H9 (cell line): ENCODE data around the gene CACNB4. TPM values are rescaled to one million over a fixed set of nuclear protein-coding genes. Genes with fewer than 3 reads are reported as not detected.

Experiments used
- DNase-seq: peaks from one replicate; pipeline ENCODE4 v3.0.0-alpha.2; 2017
- H2AFZ ChIP-seq: one replicate; pipeline ENCODE4 v1.6.1; 2013; ENCODE audit warnings: mild to moderate bottlenecking, low read length, control low read depth, moderate library complexity
- H2AK5ac ChIP-seq: 2 replicates; pipeline ENCODE4 v1.6.1; 2013; ENCODE audit warnings: low read length, control low read depth, mixed read lengths; ENCODE audit not compliant: insufficient read length
- H2BK120ac ChIP-seq: one replicate; pipeline ENCODE4 v1.6.1; 2013; ENCODE audit warnings: low read depth, mild to moderate bottlenecking, low read length, control low read depth, inconsistent platforms; ENCODE audit not compliant: poor library complexity, severe bottlenecking
- H2BK12ac ChIP-seq: 2 replicates; pipeline ENCODE4 v1.6.1; 2013; ENCODE audit warnings: low read length, control low read depth, mixed read lengths, low read depth; ENCODE audit not compliant: insufficient read length
- H2BK15ac ChIP-seq: 2 replicates; pipeline ENCODE4 v1.6.1; 2013; ENCODE audit warnings: low read depth, low read length, control low read depth
- H2BK20ac ChIP-seq: one replicate; pipeline ENCODE4 v1.6.1; 2013; ENCODE audit warnings: low read depth, mild to moderate bottlenecking, low read length, control low read depth, inconsistent platforms; ENCODE audit not compliant: poor library complexity, severe bottlenecking
- H2BK5ac ChIP-seq: 2 replicates; pipeline ENCODE4 v1.6.1; 2013; ENCODE audit warnings: low read length, control low read depth, mixed read lengths; ENCODE audit not compliant: insufficient read length
- H3K14ac ChIP-seq: 2 replicates; pipeline ENCODE4 v1.6.1; 2013; ENCODE audit warnings: low read length, control low read depth; ENCODE audit not compliant: insufficient read depth
- H3K18ac ChIP-seq: 2 replicates; pipeline ENCODE4 v1.6.1; 2013; ENCODE audit warnings: low read depth, mild to moderate bottlenecking, mixed read lengths, low read length, control low read depth; ENCODE audit not compliant: insufficient read length
- H3K23ac ChIP-seq: 2 replicates; pipeline ENCODE4 v1.6.1; 2013; ENCODE audit warnings: low read length, control low read depth, mixed read lengths, low read depth; ENCODE audit not compliant: insufficient read length
- H3K23me2 ChIP-seq: 2 replicates; pipeline ENCODE4 v1.6.1; 2013; ENCODE audit warnings: low read depth, mild to moderate bottlenecking, mixed read lengths, low read length, control low read depth; ENCODE audit not compliant: insufficient read length, poor library complexity, severe bottlenecking
- H3K27ac ChIP-seq: 2 replicates; pipeline ENCODE4 v1.5.1; 2013; ENCODE audit warnings: low read length, control low read depth, mixed read lengths, low read depth; ENCODE audit not compliant: insufficient read length
- H3K27me3 ChIP-seq: 2 replicates; pipeline ENCODE4 v1.6.1; 2013; ENCODE audit warnings: low read length, control low read depth, inconsistent platforms; ENCODE audit not compliant: insufficient read depth
- H3K4ac ChIP-seq: 2 replicates; pipeline ENCODE4 v1.6.1; 2013; ENCODE audit warnings: low read depth, mild to moderate bottlenecking, control low read depth, inconsistent platforms, low read length, moderate library complexity
- H3K4me1 ChIP-seq: 2 replicates; pipeline ENCODE4 v1.6.1; 2013; ENCODE audit warnings: low read length, control low read depth, inconsistent platforms; ENCODE audit not compliant: insufficient read depth
- H3K4me2 ChIP-seq: 2 replicates; pipeline ENCODE4 v1.6.1; 2013; ENCODE audit warnings: low read length, control low read depth, mixed read lengths; ENCODE audit not compliant: insufficient read length, insufficient read depth
- H3K56ac ChIP-seq: 2 replicates; pipeline ENCODE4 v1.6.1; 2013; ENCODE audit warnings: low read depth, mild to moderate bottlenecking, mixed read lengths, low read length, control low read depth; ENCODE audit not compliant: insufficient read length
- H3K79me1 ChIP-seq: 2 replicates; pipeline ENCODE4 v1.6.1; 2013; ENCODE audit warnings: low read depth, mild to moderate bottlenecking, moderate library complexity, low read length, control low read depth, inconsistent platforms; ENCODE audit not compliant: insufficient read depth, poor library complexity, severe bottlenecking
- H3K79me2 ChIP-seq: 2 replicates; pipeline ENCODE4 v1.6.1; 2013; ENCODE audit warnings: low read length, control low read depth, inconsistent platforms; ENCODE audit not compliant: insufficient read depth
- H3K9ac ChIP-seq: 2 replicates; pipeline ENCODE4 v1.6.1; 2013; ENCODE audit warnings: low read length, control low read depth, mixed read lengths; ENCODE audit not compliant: insufficient read length; ENCODE audit errors: extremely low read depth
- H3K9me3 ChIP-seq: one replicate; pipeline ENCODE4 v1.6.1; 2013; ENCODE audit warnings: low read depth, low read length, inconsistent platforms; ENCODE audit not compliant: control insufficient read depth
- H3T11ph ChIP-seq: one replicate; pipeline ENCODE4 v1.6.1; 2013; ENCODE audit warnings: mild to moderate bottlenecking, low read length, control low read depth, inconsistent platforms
- H4K20me1 ChIP-seq: one replicate; pipeline ENCODE4 v1.6.1; 2013; ENCODE audit not compliant: control insufficient read depth, insufficient read length, insufficient read depth
- H4K5ac ChIP-seq: 2 replicates; pipeline ENCODE4 v1.6.1; 2013; ENCODE audit warnings: low read depth, mild to moderate bottlenecking, mixed read lengths, low read length, control low read depth; ENCODE audit not compliant: insufficient read length
- H4K8ac ChIP-seq: replicated peaks from 2 replicates; pipeline ENCODE4 v1.6.1; 2013; ENCODE audit warnings: low read length, control low read depth, mixed read lengths, low read depth; ENCODE audit not compliant: insufficient read length
- H4K91ac ChIP-seq: 2 replicates; pipeline ENCODE4 v1.6.1; 2013; ENCODE audit warnings: low read depth, mild to moderate bottlenecking, moderate library complexity, mixed read lengths, low read length, control low read depth; ENCODE audit not compliant: insufficient read length
- H3K27ac Mint-ChIP-seq, 3 experiments: 2 replicates in 2 of 3; 3 replicates in 1 of 3; pipeline ENCODE4 v1.8.0; 2020 to 2021; ENCODE audit warnings: mixed read lengths in 3 of 3, mild to moderate bottlenecking in 1 of 3, moderate library complexity in 1 of 3
- H3K27me3 Mint-ChIP-seq: 2 replicates; pipeline ENCODE4 v1.8.0; 2021; ENCODE audit warnings: low read depth, mild to moderate bottlenecking, moderate library complexity, mixed read lengths
- H3K36me3 Mint-ChIP-seq, 3 experiments: 2 replicates in 2 of 3; 3 replicates in 1 of 3; pipeline ENCODE4 v1.8.0; 2020 to 2021; ENCODE audit warnings: low read depth in 3 of 3, mixed read lengths in 3 of 3; ENCODE audit not compliant: insufficient read depth in 1 of 3
- H3K4me1 Mint-ChIP-seq, 2 experiments: 2 replicates each; pipeline ENCODE4 v1.8.0; 2020; ENCODE audit warnings: mixed read lengths in 2 of 2
- H3K4me3 Mint-ChIP-seq, 2 experiments: 2 replicates in 1 of 2; 3 replicates in 1 of 2; pipeline ENCODE4 v1.8.0; 2020 to 2021; ENCODE audit warnings: mild to moderate bottlenecking in 2 of 2, mixed read lengths in 2 of 2, moderate library complexity in 1 of 2
- H3K9me3 Mint-ChIP-seq, 2 experiments: 2 replicates in 1 of 2; 3 replicates in 1 of 2; pipeline ENCODE4 v1.8.0; 2020; ENCODE audit warnings: mild to moderate bottlenecking in 2 of 2, mixed read lengths in 2 of 2, moderate library complexity in 1 of 2
- WGBS: extraction: QIAGEN DNeasy Blood & Tissue Kit; methylation state at CpG from one replicate; pipeline ENCODE4 v1.1.7; 2013; ENCODE audit warnings: missing lambda C conversion rate, low lambda C conversion rate, mixed read lengths; ENCODE audit not compliant: insufficient read length; ENCODE audit errors: extremely low coverage; 5-methylcytosine and 5-hydroxymethylcytosine counted together
- total RNA-seq: library from RNA; stranded (reverse); gene quantifications from 2 replicates; pipeline ENCODE4 v1.2.1, GENCODE V29; 2021
- TF ChIP-seq, protein P1 (sequence below): fragments of 200-600 bp; sonication (generic); conservative IDR thresholded peaks from 3 replicates; pipeline ENCODE4 v1.8.0; 2021; ENCODE audit warnings: antibody characterized with exemption, mild to moderate bottlenecking

The CACNB4 gene
- total RNA-seq, 1 experiment from 2014 or later = 1.4 TPM

DNA sequence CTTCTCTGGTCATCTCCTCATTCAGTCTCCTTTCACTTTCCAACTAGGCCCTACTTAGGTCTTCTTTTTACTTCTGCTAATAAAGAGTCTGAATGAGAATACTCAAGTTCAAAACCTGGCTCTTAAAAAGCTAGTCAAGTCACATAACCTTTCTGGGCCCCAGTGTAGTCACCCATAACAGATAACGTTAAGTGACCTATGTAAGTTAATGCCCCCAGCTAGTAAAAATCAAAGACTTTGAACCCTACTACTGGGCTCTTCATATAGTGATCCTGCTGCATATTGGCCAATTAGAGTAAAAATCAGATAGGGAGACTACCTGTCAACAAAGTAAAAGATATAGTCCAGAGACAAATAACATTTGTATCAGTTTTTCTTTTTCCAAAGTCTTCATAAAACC is 288.4 kb downstream of the CACNB4 start:
- no peak overlapping the region for H4K91ac ChIP-seq
- no peaks in the 10 kb centered on the region for H3K9me3 Mint-ChIP-seq
- no CpG with 5 or more reads among the region's 1 CpG for WGBS

More for the DNA sequence above, 288.4 kb downstream of the CACNB4 start:
- no peak for DNase-seq
- Histone ChIP-seq H3K18ac (no peak overlapping the region), H3K4ac (no peak overlapping the region), H3K4me2 (no peak overlapping the region), H2BK20ac (no peak overlapping the region), H3K4me1 (no peaks in the 10 kb centered on the region), H2BK15ac (no peak overlapping the region), H2BK5ac (no peak overlapping the region), H3K9ac (no peak overlapping the region), H4K8ac (no peak overlapping the region), H3K23ac (no peak overlapping the region), H2BK120ac (no peak overlapping the region), H3K79me1 (no peaks in the 10 kb centered on the region), H3K23me2 (no peaks in the 10 kb centered on the region), H3K79me2 (peaks cover 2% of the 10 kb centered on the region; the same call in 1 of the 2 replicates), H3K9me3 (no peaks in the 10 kb centered on the region), H4K5ac (no peak overlapping the region), H3K14ac (no peak overlapping the region), H2AFZ (no peak overlapping the region), H3K27me3 (no peaks in the 10 kb centered on the region), H3K56ac (no peak overlapping the region), H3K27ac (no peak overlapping the region), H2BK12ac (no peak overlapping the region), H2AK5ac (no peak overlapping the region), H3T11ph (no peak overlapping the region), H4K20me1 (no peaks in the 10 kb centered on the region)
- Mint-ChIP-seq H3K4me1 (no peaks in the 10 kb centered on the region), H3K36me3 (peaks cover 20 to 40% (median 36%) of the 10 kb centered on the region in 3 experiments), H3K27ac (no peak overlapping the region), H3K4me3 (no peak overlapping the region), H3K27me3 (no peaks in the 10 kb centered on the region)
- TF ChIP-seq, protein P1, sequence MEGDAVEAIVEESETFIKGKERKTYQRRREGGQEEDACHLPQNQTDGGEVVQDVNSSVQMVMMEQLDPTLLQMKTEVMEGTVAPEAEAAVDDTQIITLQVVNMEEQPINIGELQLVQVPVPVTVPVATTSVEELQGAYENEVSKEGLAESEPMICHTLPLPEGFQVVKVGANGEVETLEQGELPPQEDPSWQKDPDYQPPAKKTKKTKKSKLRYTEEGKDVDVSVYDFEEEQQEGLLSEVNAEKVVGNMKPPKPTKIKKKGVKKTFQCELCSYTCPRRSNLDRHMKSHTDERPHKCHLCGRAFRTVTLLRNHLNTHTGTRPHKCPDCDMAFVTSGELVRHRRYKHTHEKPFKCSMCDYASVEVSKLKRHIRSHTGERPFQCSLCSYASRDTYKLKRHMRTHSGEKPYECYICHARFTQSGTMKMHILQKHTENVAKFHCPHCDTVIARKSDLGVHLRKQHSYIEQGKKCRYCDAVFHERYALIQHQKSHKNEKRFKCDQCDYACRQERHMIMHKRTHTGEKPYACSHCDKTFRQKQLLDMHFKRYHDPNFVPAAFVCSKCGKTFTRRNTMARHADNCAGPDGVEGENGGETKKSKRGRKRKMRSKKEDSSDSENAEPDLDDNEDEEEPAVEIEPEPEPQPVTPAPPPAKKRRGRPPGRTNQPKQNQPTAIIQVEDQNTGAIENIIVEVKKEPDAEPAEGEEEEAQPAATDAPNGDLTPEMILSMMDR = no peak
